ENCODE data around the gene ABHD16A. TPM values are rescaled to one million over a fixed set of nuclear protein-coding genes. Genes with fewer than 3 reads are reported as not detected.

Gene ABHD16A
- polyA plus RNA-seq, 4 donors: 34.6 to 63.8 (median 50.3) TPM

GRCh38 chr6:31655349-31656237 lies 47.5 kb downstream of the ABHD16A start, which contains the start of gene APOM:
Gene APOM, plus strand, starts transcription at chr6:31655894. Its CDS starts 73 bp downstream, at chr6:31655967.
- WGBS, 3 donors: 26 to 67% (median 47%) methylated on average over 8 of the region's 8 CpGs
- FAIRE-seq: no peak
- Histone ChIP-seq H3K27ac (ENCODE audit: low read depth in 1 of 3, low read length in 2 of 3) (peak within 1 kb of the TSS; percentile 9 to 37 (median 27)), H3K4me1 (ENCODE audit: control insufficient read depth in 3 of 3, insufficient read depth in 2 of 3, low read depth in 1 of 3, low read length in 2 of 3) (peaks cover 8 to 48% (median 21%) of the 10 kb centered on the region in 3 donors), H3K9me3 (ENCODE audit: control insufficient read depth in 2 of 2, insufficient read depth in 1 of 2, low read depth in 1 of 2, low read length in 1 of 2) (no peaks in the 10 kb centered on the region), H3K4me3 (ENCODE audit: low read depth in 1 of 3, low read length in 3 of 3) (no peak within 1 kb of the TSS), H3K27me3 (ENCODE audit: control insufficient read depth in 3 of 3, insufficient read depth in 3 of 3, low read length in 3 of 3) (no peaks in the 10 kb centered on the region), H3K36me3 (ENCODE audit: control insufficient read depth in 3 of 3, insufficient read depth in 2 of 3, low read depth in 1 of 3, low read length in 3 of 3) (peaks cover 0 to 36% (median 2%) of the 10 kb centered on the region in 3 donors)
- peak; percentile 50 to 70 for DNase-seq

- no peaks in the 10 kb centered on the region for H3K27me3 ChIP-seq (ENCODE audit: control insufficient read depth in 3 of 3, insufficient read depth in 3 of 3, low read length in 3 of 3)
- FAIRE-seq: no peak
- peak overlapping the region in 2 of 3 donors; percentile 9 to 37 for H3K27ac ChIP-seq (ENCODE audit: low read depth in 1 of 3, low read length in 2 of 3)
- no peaks in the 10 kb centered on the region for H3K9me3 ChIP-seq (ENCODE audit: control insufficient read depth in 2 of 2, insufficient read depth in 1 of 2, low read depth in 1 of 2, low read length in 1 of 2)
- whole genome bisulfite sequencing, 3 donors: 85 to 88% (median 85%) methylated on average over 8 of the region's 8 CpGs
- no peak overlapping the region for H3K4me3 ChIP-seq (ENCODE audit: low read depth in 1 of 3, low read length in 3 of 3)
- H3K36me3 ChIP-seq (ENCODE audit: control insufficient read depth in 3 of 3, insufficient read depth in 2 of 3, low read depth in 1 of 3, low read length in 3 of 3): peaks cover 0 to 41% (median 2%) of the 10 kb centered on the region in 3 donors
- no peak for DNase-seq
- peaks cover 8 to 48% (median 21%) of the 10 kb centered on the region in 3 donors for H3K4me1 ChIP-seq (ENCODE audit: control insufficient read depth in 3 of 3, insufficient read depth in 2 of 3, low read depth in 1 of 3, low read length in 2 of 3)
Observed at GRCh38 chr6:31654574-31655348, 48.4 kb downstream of the ABHD16A start.

GRCh38 chr6:31652925-31653724 lies 50.0 kb downstream of the ABHD16A start:
- DNase-seq (peak in 1 of 2 donors; percentile 91), FAIRE-seq (no peak)
- H3K4me1 ChIP-seq (ENCODE audit: control insufficient read depth in 3 of 3, insufficient read depth in 2 of 3, low read depth in 1 of 3, low read length in 2 of 3): peaks cover 5 to 35% (median 11%) of the 10 kb centered on the region in 3 donors
- no peaks in the 10 kb centered on the region for H3K9me3 ChIP-seq (ENCODE audit: control insufficient read depth in 2 of 2, insufficient read depth in 1 of 2, low read depth in 1 of 2, low read length in 1 of 2)
- H3K36me3 ChIP-seq (ENCODE audit: control insufficient read depth in 3 of 3, insufficient read depth in 2 of 3, low read depth in 1 of 3, low read length in 3 of 3): peaks cover 10 to 43% (median 10%) of the 10 kb centered on the region in 3 donors
- no peaks in the 10 kb centered on the region for H3K27me3 ChIP-seq (ENCODE audit: control insufficient read depth in 3 of 3, insufficient read depth in 3 of 3, low read length in 3 of 3)
- H3K4me3 ChIP-seq (ENCODE audit: low read depth in 1 of 3, low read length in 3 of 3): peak overlapping the region; percentile 63 to 90 (median 77)
- H3K27ac ChIP-seq (ENCODE audit: low read depth in 1 of 3, low read length in 2 of 3): peak overlapping the region; percentile 91 to 99 (median 97)
- WGBS, 3 donors: 6 to 7% (median 7%) methylated on average over 34 to 37 of the region's 37 CpGs

GRCh38 chr6:31651602-31652191 lies 51.4 kb downstream of the ABHD16A start:
- Histone ChIP-seq H3K36me3 (ENCODE audit: control insufficient read depth in 3 of 3, insufficient read depth in 2 of 3, low read depth in 1 of 3, low read length in 3 of 3) (peaks cover 10 to 43% (median 19%) of the 10 kb centered on the region in 3 donors), H3K27me3 (ENCODE audit: control insufficient read depth in 3 of 3, insufficient read depth in 3 of 3, low read length in 3 of 3) (no peaks in the 10 kb centered on the region), H3K27ac (ENCODE audit: low read depth in 1 of 3, low read length in 2 of 3) (peak overlapping the region; percentile 91 to 99 (median 97)), H3K4me3 (ENCODE audit: low read depth in 1 of 3, low read length in 3 of 3) (peak overlapping the region; percentile 69 to 90 (median 77)), H3K9me3 (ENCODE audit: control insufficient read depth in 2 of 2, insufficient read depth in 1 of 2, low read depth in 1 of 2, low read length in 1 of 2) (no peaks in the 10 kb centered on the region), H3K4me1 (ENCODE audit: control insufficient read depth in 3 of 3, insufficient read depth in 2 of 3, low read depth in 1 of 3, low read length in 2 of 3) (peaks cover 5 to 32% (median 10%) of the 10 kb centered on the region in 3 donors)
- WGBS, 3 donors: 1 to 3% (median 2%) methylated on average over 20 to 29 of the region's 29 CpGs
- DNase-seq (peak; percentile 83 to 91), FAIRE-seq (no peak)

- Histone ChIP-seq H3K9me3 (ENCODE audit: control insufficient read depth in 2 of 2, insufficient read depth in 1 of 2, low read depth in 1 of 2, low read length in 1 of 2) (no peaks in the 10 kb centered on the region), H3K4me3 (ENCODE audit: low read depth in 1 of 3, low read length in 3 of 3) (no peak overlapping the region), H3K27ac (ENCODE audit: low read depth in 1 of 3, low read length in 2 of 3) (no peak overlapping the region), H3K36me3 (ENCODE audit: control insufficient read depth in 3 of 3, insufficient read depth in 2 of 3, low read depth in 1 of 3, low read length in 3 of 3) (peaks cover 37 to 87% (median 56%) of the 10 kb centered on the region in 3 donors), H3K27me3 (ENCODE audit: control insufficient read depth in 3 of 3, insufficient read depth in 3 of 3, low read length in 3 of 3) (no peaks in the 10 kb centered on the region), H3K4me1 (ENCODE audit: control insufficient read depth in 3 of 3, insufficient read depth in 2 of 3, low read depth in 1 of 3, low read length in 2 of 3) (no peaks in the 10 kb centered on the region)
- DNase-seq: no peak
- FAIRE-seq: no peak
- WGBS, 3 donors: 95 to 98% (median 96%) methylated on average over 9 of the region's 9 CpGs
Observed at GRCh38 chr6:31645325-31645724, 57.8 kb downstream of the ABHD16A start.

- Histone ChIP-seq H3K27me3 (ENCODE audit: control insufficient read depth in 3 of 3, insufficient read depth in 3 of 3, low read length in 3 of 3) (no peaks in the 10 kb centered on the region), H3K9me3 (ENCODE audit: control insufficient read depth in 2 of 2, insufficient read depth in 1 of 2, low read depth in 1 of 2, low read length in 1 of 2) (no peaks in the 10 kb centered on the region), H3K27ac (ENCODE audit: low read depth in 1 of 3, low read length in 2 of 3) (no peak overlapping the region), H3K36me3 (ENCODE audit: control insufficient read depth in 3 of 3, insufficient read depth in 2 of 3, low read depth in 1 of 3, low read length in 3 of 3) (peaks cover 39 to 91% (median 60%) of the 10 kb centered on the region in 3 donors), H3K4me1 (ENCODE audit: control insufficient read depth in 3 of 3, insufficient read depth in 2 of 3, low read depth in 1 of 3, low read length in 2 of 3) (no peaks in the 10 kb centered on the region), H3K4me3 (ENCODE audit: low read depth in 1 of 3, low read length in 3 of 3) (no peak overlapping the region)
- WGBS, 3 donors: 69 to 86% (median 70%) methylated on average over 16 to 17 of the region's 17 CpGs
- DNase-seq (no peak), FAIRE-seq (no peak)
Observed at GRCh38 chr6:31643818-31644454, 59.2 kb downstream of the ABHD16A start.

GRCh38 chr6:31642798-31643570 lies 60.1 kb downstream of the ABHD16A start:
- Histone ChIP-seq H3K27me3 (ENCODE audit: control insufficient read depth in 3 of 3, insufficient read depth in 3 of 3, low read length in 3 of 3) (no peaks in the 10 kb centered on the region), H3K27ac (ENCODE audit: low read depth in 1 of 3, low read length in 2 of 3) (no peak overlapping the region), H3K36me3 (ENCODE audit: control insufficient read depth in 3 of 3, insufficient read depth in 2 of 3, low read depth in 1 of 3, low read length in 3 of 3) (peaks cover 31 to 87% (median 58%) of the 10 kb centered on the region in 3 donors), H3K9me3 (ENCODE audit: control insufficient read depth in 2 of 2, insufficient read depth in 1 of 2, low read depth in 1 of 2, low read length in 1 of 2) (no peaks in the 10 kb centered on the region), H3K4me1 (ENCODE audit: control insufficient read depth in 3 of 3, insufficient read depth in 2 of 3, low read depth in 1 of 3, low read length in 2 of 3) (no peaks in the 10 kb centered on the region), H3K4me3 (ENCODE audit: low read depth in 1 of 3, low read length in 3 of 3) (no peak overlapping the region)
- no peak for DNase-seq
- FAIRE-seq: no peak
- 89 to 95% (median 90%) methylated on average over 6 of the region's 6 CpGs for WGBS, 3 donors

All from small intestine (tissue), 7 donors.